ENCODE results near the gene ECT2. TPM values are rescaled to one million over a fixed set of nuclear protein-coding genes. Genes with fewer than 3 reads are reported as not detected.

ECT2 gene, protein sequence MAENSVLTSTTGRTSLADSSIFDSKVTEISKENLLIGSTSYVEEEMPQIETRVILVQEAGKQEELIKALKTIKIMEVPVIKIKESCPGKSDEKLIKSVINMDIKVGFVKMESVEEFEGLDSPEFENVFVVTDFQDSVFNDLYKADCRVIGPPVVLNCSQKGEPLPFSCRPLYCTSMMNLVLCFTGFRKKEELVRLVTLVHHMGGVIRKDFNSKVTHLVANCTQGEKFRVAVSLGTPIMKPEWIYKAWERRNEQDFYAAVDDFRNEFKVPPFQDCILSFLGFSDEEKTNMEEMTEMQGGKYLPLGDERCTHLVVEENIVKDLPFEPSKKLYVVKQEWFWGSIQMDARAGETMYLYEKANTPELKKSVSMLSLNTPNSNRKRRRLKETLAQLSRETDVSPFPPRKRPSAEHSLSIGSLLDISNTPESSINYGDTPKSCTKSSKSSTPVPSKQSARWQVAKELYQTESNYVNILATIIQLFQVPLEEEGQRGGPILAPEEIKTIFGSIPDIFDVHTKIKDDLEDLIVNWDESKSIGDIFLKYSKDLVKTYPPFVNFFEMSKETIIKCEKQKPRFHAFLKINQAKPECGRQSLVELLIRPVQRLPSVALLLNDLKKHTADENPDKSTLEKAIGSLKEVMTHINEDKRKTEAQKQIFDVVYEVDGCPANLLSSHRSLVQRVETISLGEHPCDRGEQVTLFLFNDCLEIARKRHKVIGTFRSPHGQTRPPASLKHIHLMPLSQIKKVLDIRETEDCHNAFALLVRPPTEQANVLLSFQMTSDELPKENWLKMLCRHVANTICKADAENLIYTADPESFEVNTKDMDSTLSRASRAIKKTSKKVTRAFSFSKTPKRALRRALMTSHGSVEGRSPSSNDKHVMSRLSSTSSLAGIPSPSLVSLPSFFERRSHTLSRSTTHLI
- 75.3 and 112 TPM in 2 replicates for total RNA-seq

DNA sequence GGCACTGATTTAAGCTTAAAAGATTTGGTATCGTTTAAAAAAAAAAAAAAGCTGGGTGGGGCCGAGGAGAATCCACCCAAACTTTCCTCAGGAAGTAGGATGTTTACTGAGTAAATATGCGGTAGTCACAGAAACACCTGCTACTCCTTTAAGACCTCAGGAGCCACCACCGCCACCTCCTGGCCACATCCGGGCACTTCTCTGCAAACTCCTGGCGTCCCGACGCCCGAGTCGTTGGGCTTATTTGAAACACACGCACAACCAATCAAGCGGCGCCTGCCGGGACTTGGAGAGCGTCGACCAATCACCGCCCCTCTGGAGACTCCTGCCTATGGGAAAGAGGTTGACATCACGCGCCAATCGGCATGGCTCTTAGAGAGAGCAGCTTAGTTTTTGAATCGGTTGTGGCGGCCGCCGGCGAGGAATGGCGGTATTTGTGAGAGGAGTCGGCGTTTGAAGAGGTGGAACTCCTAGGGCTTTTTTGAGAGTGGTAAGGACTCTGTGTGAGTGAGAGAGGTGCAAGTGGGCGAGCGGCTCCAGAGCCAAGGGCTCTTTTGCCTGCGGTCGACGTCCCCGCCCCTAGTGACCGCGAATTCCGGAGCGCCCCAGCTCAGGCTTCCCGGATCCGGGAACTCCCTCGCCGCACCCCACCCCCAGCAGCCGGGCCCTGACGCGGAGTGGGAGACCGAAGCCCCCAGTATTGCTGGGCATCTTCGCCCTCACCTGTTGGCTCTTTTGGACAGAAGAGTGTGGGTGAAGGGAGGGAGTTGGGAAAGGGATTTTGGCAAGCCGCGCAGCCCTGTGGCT, at the start of gene ECT2:
ECT2 (plus strand) TSS at position 359 of the 807 bp plus-strand sequence. CDS start 3,805 bp downstream, outside the sequence.

DNA sequence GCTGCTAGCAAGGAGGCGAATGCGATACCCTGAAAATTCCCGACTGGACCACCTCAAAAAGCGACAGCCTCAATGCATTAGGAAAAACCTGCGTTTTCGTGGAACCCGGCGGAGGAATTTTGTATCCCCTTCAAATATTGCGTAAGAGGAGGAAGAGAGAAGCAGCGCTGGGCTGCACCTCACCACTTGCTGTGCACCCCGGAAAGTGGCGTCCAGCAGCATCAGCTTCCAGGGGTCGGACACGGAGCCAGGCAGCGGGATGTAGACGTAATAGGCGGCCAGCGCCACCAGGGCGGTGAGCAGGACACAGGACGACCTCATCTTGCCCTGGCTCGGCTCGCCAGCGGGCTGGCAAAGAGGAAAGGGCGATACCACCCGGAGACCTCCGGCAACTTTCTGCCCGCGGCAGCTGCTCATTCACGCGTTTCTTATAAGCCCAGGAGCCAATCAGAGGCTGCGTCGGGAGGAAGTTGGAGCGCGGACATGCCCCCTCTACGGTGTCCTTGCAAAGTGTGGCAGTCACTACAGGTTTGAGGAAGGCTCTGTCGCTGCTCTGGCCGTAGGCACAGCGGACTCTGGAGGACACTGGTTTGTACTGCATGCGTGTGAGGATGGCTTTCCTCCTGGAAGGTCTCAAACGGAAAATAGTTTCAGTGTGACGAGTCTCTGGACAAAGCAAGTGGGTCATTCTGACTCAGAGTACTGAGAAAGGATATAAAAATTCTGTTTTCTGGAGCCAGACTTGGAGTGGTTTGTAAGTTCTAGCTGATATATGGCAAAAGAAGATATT, 39.7 kb upstream of the ECT2 start, which contains the start of gene NCEH1:
NCEH1 (minus strand) TSS at position 404 of the 790 bp plus-strand sequence; CDS start at position 321, 83 bp downstream.

Small RNA genes lying within 50 kb of the gene (small RNA-seq; reads per million reads assigned to genes)
- gene AC108667.1 (not detected), gene RF00139 (not detected), gene RNU4-4P (not detected), gene RNU6-547P (not detected)

Other genes starting within 250 kb of the ECT2 start
- 25.7 and 25.8 TPM in 2 replicates for gene TNFSF10, start 227.3 kb upstream of the ECT2 start, total RNA-seq
- 40.6 and 42.6 TPM in 2 replicates for gene NCEH1, start 39.7 kb upstream of the ECT2 start, total RNA-seq